GM12878 (cell line): ENCODE results near the gene DIP2C. TPM values are rescaled to one million over a fixed set of nuclear protein-coding genes. Genes with fewer than 3 reads are reported as not detected.

Experiments
- ATAC-seq: fragments of 200-7000 bp; cut with Tn5 transposase; 3 replicates; pipeline ENCODE4 v1.9.1; 2020; ENCODE audit warnings: mild to moderate bottlenecking, moderate library complexity
- BruUV-seq: library from RNA; stranded (reverse); fragments of 400-500 nt; replicated peaks from 2 replicates; lab custom pipeline; 2021; lab: Mats Ljungman, UMichigan
- CTCF ChIA-PET: fragments of 300-600 bp; sonication (Branson Sonifier 250); formaldehyde crosslinking; extraction: SDS; loops from one replicate; lab custom pipeline; 2021; ENCODE audit warnings: inconsistent platforms; lab: Yijun Ruan, JAX
- POLR2A ChIA-PET: fragments of 350-600 bp; formaldehyde crosslinking; extraction: SDS; loops from one replicate; lab custom pipeline; 2021; ENCODE audit warnings: inconsistent platforms; lab: Charles Lee
- RAD21 ChIA-PET: fragments of 300-600 bp; sonication (Branson Sonifier 250); formaldehyde crosslinking; loops from one replicate; lab custom pipeline; 2023; ENCODE audit warnings: antibody characterized with exemption; ENCODE audit not compliant: unreplicated experiment; lab: Charles Lee
- SMC1A ChIA-PET: fragments of 300-600 bp; sonication (Branson Sonifier 250); formaldehyde crosslinking; loops from one replicate; lab custom pipeline; 2023; ENCODE audit not compliant: unreplicated experiment, uncharacterized antibody; lab: Charles Lee
- DNase-seq: peaks from one replicate; pipeline ENCODE4 v3.0.0-alpha.2; 2011; ENCODE audit warnings: low read depth, low spot score
- FAIRE-seq: peaks from 3 replicates; lab custom pipeline; 2011; peaks lifted over from hg19 to GRCh38; lab: Jason Lieb, UNC
- H2AFZ ChIP-seq: 2 replicates; pipeline ENCODE4 v1.6.0; 2011; ENCODE audit warnings: low read depth, low read length, control low read depth; ENCODE audit not compliant: control insufficient read depth
- H3K27ac ChIP-seq: 2 replicates; pipeline ENCODE4 v1.5.1; 2011; ENCODE audit warnings: control low read depth; ENCODE audit not compliant: control insufficient read depth, insufficient read depth
- H3K27me3 ChIP-seq, 2 experiments: replicated peaks in 1 of 2; 2 replicates each; pipeline versions ENCODE4 v1.6.0 to v1.6.1; 2011; ENCODE audit warnings: low read length in 1 of 2; ENCODE audit not compliant: control insufficient read depth in 2 of 2, insufficient read depth in 2 of 2
- H3K36me3 ChIP-seq, 2 experiments: 2 replicates each; pipeline ENCODE4 v1.5.1; 2011; ENCODE audit warnings: low read length in 1 of 2; ENCODE audit not compliant: control insufficient read depth in 2 of 2, insufficient read depth in 2 of 2
- H3K4me1 ChIP-seq: 2 replicates; pipeline ENCODE4 v1.6.1; 2011; ENCODE audit warnings: mild to moderate bottlenecking, low read length, moderate library complexity, mixed read lengths; ENCODE audit not compliant: control insufficient read depth, insufficient read depth
- H3K4me2 ChIP-seq: 2 replicates; pipeline ENCODE4 v1.6.0; 2011; ENCODE audit warnings: control low read depth; ENCODE audit not compliant: control insufficient read depth, insufficient read depth
- H3K4me3 ChIP-seq: fragments of 200-600 bp; sonication (generic); 2 replicates; pipeline ENCODE4 v1.5.1; 2016
- H3K79me2 ChIP-seq: 2 replicates; pipeline ENCODE4 v1.6.0; 2011; ENCODE audit warnings: low read length; ENCODE audit not compliant: control insufficient read depth, insufficient read depth
- H3K9ac ChIP-seq: 2 replicates; pipeline ENCODE4 v1.8.0; 2011; ENCODE audit warnings: low read length, control low read depth, mixed read lengths; ENCODE audit not compliant: control insufficient read depth, insufficient read depth
- H3K9me3 ChIP-seq: replicated peaks from 3 replicates; pipeline ENCODE4 v1.5.1; 2011; ENCODE audit warnings: mild to moderate bottlenecking, low read length; ENCODE audit not compliant: control insufficient read depth, insufficient read depth
- H4K20me1 ChIP-seq: 2 replicates; pipeline ENCODE4 v1.6.0; 2011; ENCODE audit not compliant: control insufficient read depth, insufficient read depth
- ASH2L ChIP-seq: fragments of 300-600, 200-600 bp; sonication (generic); IDR thresholded peaks from 2 replicates; pipeline ENCODE4 v1.6.1; 2017; ENCODE audit warnings: low read depth, mild to moderate bottlenecking, borderline replicate concordance
- CREB1 ChIP-seq: IDR thresholded peaks from 2 replicates; pipeline ENCODE4 v1.6.1; 2012; ENCODE audit warnings: low read depth, mild to moderate bottlenecking, inconsistent platforms
- EGR1 ChIP-seq, 2 experiments: IDR thresholded peaks; 1 replicate in 1 of 2; 2 replicates in 1 of 2; pipeline ENCODE4 v1.6.1; 2011 to 2012; ENCODE audit warnings: low read depth in 2 of 2, low read length in 2 of 2, borderline replicate concordance in 1 of 2, mild to moderate bottlenecking in 1 of 2, moderate library complexity in 1 of 2
- HDAC6 ChIP-seq: fragments of 200-600 bp; sonication (generic); IDR thresholded peaks from one replicate; pipeline ENCODE4 v1.8.0; 2017; ENCODE audit warnings: antibody characterized with exemption; ENCODE audit not compliant: unreplicated experiment
- KAT2A ChIP-seq: conservative IDR thresholded peaks from 2 replicates; pipeline ENCODE4 v1.6.1; 2011; ENCODE audit warnings: low read depth, low read length; ENCODE audit not compliant: control insufficient read depth
- KLF5 ChIP-seq: fragments of 450-650 bp; IDR thresholded peaks from 2 replicates; pipeline ENCODE4 v1.6.1; 2014; ENCODE audit warnings: mild to moderate bottlenecking; ENCODE audit not compliant: partially characterized antibody
- NFYB ChIP-seq: IDR thresholded peaks from 2 replicates; pipeline ENCODE4 v1.6.1; 2011; ENCODE audit warnings: low read depth, mild to moderate bottlenecking, low read length, improper control_type of control experiment, moderate library complexity; ENCODE audit not compliant: insufficient read depth
- NR2F1 ChIP-seq: fragments of 450-650 bp; conservative IDR thresholded peaks from 2 replicates; pipeline ENCODE4 v1.6.1; 2017; ENCODE audit warnings: mild to moderate bottlenecking
- POLR2AphosphoS5 ChIP-seq: IDR thresholded peaks from 2 replicates; pipeline ENCODE4 v1.6.1; 2011; ENCODE audit warnings: mild to moderate bottlenecking, low read length, inconsistent platforms
- SMC3 ChIP-seq: IDR thresholded peaks from 2 replicates; pipeline ENCODE4 v1.6.1; 2011; ENCODE audit warnings: low read length, improper control_type of control experiment, borderline replicate concordance
- SPI1 ChIP-seq: IDR thresholded peaks from 2 replicates; pipeline ENCODE4 v1.6.1; 2011; ENCODE audit warnings: low read depth, mild to moderate bottlenecking, low read length, moderate library complexity, borderline replicate concordance; ENCODE audit not compliant: insufficient read depth
- STAT3 ChIP-seq: IDR thresholded peaks from 2 replicates; pipeline ENCODE4 v1.6.1; 2011; ENCODE audit warnings: low read depth, low read length, improper control_type of control experiment
- YBX1 ChIP-seq: fragments of 450-650 bp; IDR thresholded peaks from 2 replicates; pipeline ENCODE4 v1.6.1; 2016; ENCODE audit warnings: antibody characterized with exemption
- YY1 ChIP-seq: IDR thresholded peaks from 2 replicates; pipeline ENCODE4 v1.6.1; 2011; ENCODE audit warnings: low read depth, mild to moderate bottlenecking, low read length
- ZNF24 ChIP-seq: fragments of 450-650 bp; IDR thresholded peaks from 2 replicates; pipeline ENCODE4 v1.6.1; 2017; ENCODE audit warnings: antibody characterized with exemption, mild to moderate bottlenecking
- whole genome bisulfite sequencing: methylation state at CpG from one replicate; pipeline ENCODE4 v1.1.6; 2016; ENCODE audit warnings: low lambda C conversion rate; ENCODE audit not compliant: insufficient replicate concordance, insufficient coverage; ENCODE audit errors: missing lambda C conversion rate; 5-methylcytosine and 5-hydroxymethylcytosine counted together
- in situ Hi-C: fragments of 300-500 bp; cut with MboI; formaldehyde crosslinking; loops from 9 replicates; pipeline ENCODE4 v1.14.3; 2018; ENCODE audit warnings: mixed read lengths
- intact Hi-C: fragments of 100-400 bp; cut with micrococcal nuclease; formaldehyde crosslinking; loops from one replicate; pipeline ENCODE4 v1.14.2; 2022; ENCODE audit not compliant: unreplicated experiment
- polyA plus RNA-seq, 11 experiments: library from polyadenylated mRNA; depleted of rRNA in 4 of 11; unstranded in 6 of 11; stranded (reverse) in 5 of 11; fragments of >200 nt; fragmentation: Nextera tagmentation in 4 of 11; fragmentation: Illumina TruSeq in 1 of 11; extraction: Ambion mirVana in 4 of 11; extraction: Trizol in 1 of 11; gene quantifications; 1 replicate in 1 of 11; 2 replicates in 10 of 11; pipeline versions ENCODE4 v1.2.1 to v1.2.3, GENCODE V29; 2011 to 2016; ENCODE audit warnings: inconsistent platforms in 2 of 11, missing spikeins in 2 of 11, low read depth in 1 of 11
- total RNA-seq, 4 experiments: library from RNA; depleted of rRNA in 3 of 4; stranded (reverse); fragments of >200 nt in 3 of 4; fragmentation: Illumina TruSeq in 1 of 4; extraction: Trizol in 1 of 4; gene quantifications; 2 replicates each; pipeline versions ENCODE4 v1.2.1 to v1.2.3, GENCODE V29; 2013 to 2021
- TF ChIP-seq, protein P1 (sequence below): IDR thresholded peaks from 2 replicates; pipeline ENCODE4 v1.6.1; 2011; ENCODE audit warnings: low read depth, low read length, improper control_type of control experiment, borderline replicate concordance
- TF ChIP-seq, protein P2 (sequence below): fragments of 450-650 bp; IDR thresholded peaks from 2 replicates; pipeline ENCODE4 v1.6.1; 2016; ENCODE audit warnings: mild to moderate bottlenecking
- TF ChIP-seq, protein P3 (sequence below): fragments of 450-650 bp; IDR thresholded peaks from 2 replicates; pipeline ENCODE4 v1.6.1; 2017; ENCODE audit warnings: mild to moderate bottlenecking, moderate library complexity

The DIP2C gene
- total and polyA plus RNA-seq, 10 of the 15 experiments (the other 5 are each of a cell fraction or from before 2014, with no cell fraction given) = 0.01 to 0.10 (median 0.06) TPM

DNA sequence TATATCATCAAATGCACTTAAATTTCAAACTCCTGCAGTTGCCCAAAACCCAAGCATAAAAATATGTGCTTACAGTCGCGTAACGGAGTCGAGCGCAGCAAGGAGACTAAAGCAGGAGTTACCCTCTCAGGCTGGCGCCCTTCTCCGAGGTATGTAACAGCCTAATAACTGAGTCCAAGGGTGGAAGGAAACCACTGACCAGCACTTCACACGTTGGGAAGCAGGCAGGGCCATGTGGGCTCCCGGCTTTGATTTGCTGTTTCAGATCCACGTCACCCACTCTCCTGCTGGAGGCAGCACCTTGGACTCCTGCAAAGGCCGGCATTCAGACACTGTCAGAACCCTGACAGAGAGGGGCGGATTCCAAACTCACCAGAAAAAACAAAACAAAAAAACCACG lies 123.8 kb downstream of the DIP2C start:
- POLR2A ChIA-PET = no interaction called here
- Histone ChIP-seq H3K79me2 (no peaks in the 10 kb centered on the region), H4K20me1 (no peaks in the 10 kb centered on the region), H3K4me1 (no peaks in the 10 kb centered on the region), H3K9ac (no peak overlapping the region), H3K27ac (no peak overlapping the region), H3K9me3 (peaks cover 3% of the 10 kb centered on the region; the same call in 2 of the 3 replicates), H3K36me3 (no peaks in the 10 kb centered on the region), H3K4me3 (no peak overlapping the region), H3K27me3 (no peaks in the 10 kb centered on the region; a peak in 1 of 4 replicates), H3K4me2 (no peak overlapping the region), H2AFZ (no peak overlapping the region)
- TF ChIP-seq STAT3 = no peak
- no peak for TF ChIP-seq HDAC6
- TF ChIP-seq SMC3 = no peak
- no peak for TF ChIP-seq KAT2A
- no peak for TF ChIP-seq KLF5
- no peak for TF ChIP-seq ASH2L
- TF ChIP-seq, protein P1, sequence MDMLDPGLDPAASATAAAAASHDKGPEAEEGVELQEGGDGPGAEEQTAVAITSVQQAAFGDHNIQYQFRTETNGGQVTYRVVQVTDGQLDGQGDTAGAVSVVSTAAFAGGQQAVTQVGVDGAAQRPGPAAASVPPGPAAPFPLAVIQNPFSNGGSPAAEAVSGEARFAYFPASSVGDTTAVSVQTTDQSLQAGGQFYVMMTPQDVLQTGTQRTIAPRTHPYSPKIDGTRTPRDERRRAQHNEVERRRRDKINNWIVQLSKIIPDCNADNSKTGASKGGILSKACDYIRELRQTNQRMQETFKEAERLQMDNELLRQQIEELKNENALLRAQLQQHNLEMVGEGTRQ = no peak
- no peak for TF ChIP-seq ZNF24
- no peak for TF ChIP-seq YY1
- TF ChIP-seq, protein P2, sequence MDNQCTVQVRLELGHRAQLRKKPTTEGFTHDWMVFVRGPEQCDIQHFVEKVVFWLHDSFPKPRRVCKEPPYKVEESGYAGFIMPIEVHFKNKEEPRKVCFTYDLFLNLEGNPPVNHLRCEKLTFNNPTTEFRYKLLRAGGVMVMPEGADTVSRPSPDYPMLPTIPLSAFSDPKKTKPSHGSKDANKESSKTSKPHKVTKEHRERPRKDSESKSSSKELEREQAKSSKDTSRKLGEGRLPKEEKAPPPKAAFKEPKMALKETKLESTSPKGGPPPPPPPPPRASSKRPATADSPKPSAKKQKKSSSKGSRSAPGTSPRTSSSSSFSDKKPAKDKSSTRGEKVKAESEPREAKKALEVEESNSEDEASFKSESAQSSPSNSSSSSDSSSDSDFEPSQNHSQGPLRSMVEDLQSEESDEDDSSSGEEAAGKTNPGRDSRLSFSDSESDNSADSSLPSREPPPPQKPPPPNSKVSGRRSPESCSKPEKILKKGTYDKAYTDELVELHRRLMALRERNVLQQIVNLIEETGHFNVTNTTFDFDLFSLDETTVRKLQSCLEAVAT = no peak
- no peak for TF ChIP-seq SPI1
- TF ChIP-seq, protein P3, sequence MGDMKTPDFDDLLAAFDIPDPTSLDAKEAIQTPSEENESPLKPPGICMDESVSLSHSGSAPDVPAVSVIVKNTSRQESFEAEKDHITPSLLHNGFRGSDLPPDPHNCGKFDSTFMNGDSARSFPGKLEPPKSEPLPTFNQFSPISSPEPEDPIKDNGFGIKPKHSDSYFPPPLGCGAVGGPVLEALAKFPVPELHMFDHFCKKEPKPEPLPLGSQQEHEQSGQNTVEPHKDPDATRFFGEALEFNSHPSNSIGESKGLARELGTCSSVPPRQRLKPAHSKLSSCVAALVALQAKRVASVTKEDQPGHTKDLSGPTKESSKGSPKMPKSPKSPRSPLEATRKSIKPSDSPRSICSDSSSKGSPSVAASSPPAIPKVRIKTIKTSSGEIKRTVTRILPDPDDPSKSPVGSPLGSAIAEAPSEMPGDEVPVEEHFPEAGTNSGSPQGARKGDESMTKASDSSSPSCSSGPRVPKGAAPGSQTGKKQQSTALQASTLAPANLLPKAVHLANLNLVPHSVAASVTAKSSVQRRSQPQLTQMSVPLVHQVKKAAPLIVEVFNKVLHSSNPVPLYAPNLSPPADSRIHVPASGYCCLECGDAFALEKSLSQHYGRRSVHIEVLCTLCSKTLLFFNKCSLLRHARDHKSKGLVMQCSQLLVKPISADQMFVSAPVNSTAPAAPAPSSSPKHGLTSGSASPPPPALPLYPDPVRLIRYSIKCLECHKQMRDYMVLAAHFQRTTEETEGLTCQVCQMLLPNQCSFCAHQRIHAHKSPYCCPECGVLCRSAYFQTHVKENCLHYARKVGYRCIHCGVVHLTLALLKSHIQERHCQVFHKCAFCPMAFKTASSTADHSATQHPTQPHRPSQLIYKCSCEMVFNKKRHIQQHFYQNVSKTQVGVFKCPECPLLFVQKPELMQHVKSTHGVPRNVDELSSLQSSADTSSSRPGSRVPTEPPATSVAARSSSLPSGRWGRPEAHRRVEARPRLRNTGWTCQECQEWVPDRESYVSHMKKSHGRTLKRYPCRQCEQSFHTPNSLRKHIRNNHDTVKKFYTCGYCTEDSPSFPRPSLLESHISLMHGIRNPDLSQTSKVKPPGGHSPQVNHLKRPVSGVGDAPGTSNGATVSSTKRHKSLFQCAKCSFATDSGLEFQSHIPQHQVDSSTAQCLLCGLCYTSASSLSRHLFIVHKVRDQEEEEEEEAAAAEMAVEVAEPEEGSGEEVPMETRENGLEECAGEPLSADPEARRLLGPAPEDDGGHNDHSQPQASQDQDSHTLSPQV = no peak
- no peak for TF ChIP-seq NFYB
- TF ChIP-seq YBX1 = no peak
- no peak for TF ChIP-seq CREB1
- TF ChIP-seq POLR2AphosphoS5 = no peak
- TF ChIP-seq EGR1 (IDR thresholded peaks at IDR 0.05; ENCODE audit: borderline replicate concordance in 1 of 2, low read depth in 2 of 2, low read length in 2 of 2) = no peak
- no peak for TF ChIP-seq NR2F1
- WGBS = 57% methylated on average over 13 of the region's 13 CpGs
- CTCF ChIA-PET = no interaction called here
- in situ Hi-C loops (no loop called here), intact Hi-C loops (no loop called here)
- FAIRE-seq = no peak
- BruUV-seq = no TSS peak
- DNase-seq = no peak
- RAD21 ChIA-PET = no interaction called here
- SMC1A ChIA-PET = no interaction called here
- no peak for ATAC-seq
